Astrocyte (in vitro differentiated cells and primary cell): ENCODE measurements around the gene AIRE. TPM values are rescaled to one million over a fixed set of nuclear protein-coding genes. Genes with fewer than 3 reads are reported as not detected.

ENCODE experiments used
- DNase-seq: peaks from one replicate; pipeline ENCODE4 v3.0.0-alpha.2; 2010; ENCODE audit warnings: low read depth
- FAIRE-seq: peaks from 2 replicates; lab custom pipeline; 2011; peaks lifted over from hg19 to GRCh38; lab: Jason Lieb, UNC
- H2AFZ ChIP-seq: 2 replicates; pipeline ENCODE4 v1.6.0; 2012; ENCODE audit warnings: low read depth, low read length, inconsistent platforms
- H3K27ac ChIP-seq: 2 replicates; pipeline ENCODE4 v1.5.1; 2011; ENCODE audit warnings: low read depth, low read length, inconsistent platforms
- H3K27me3 ChIP-seq: 2 replicates; pipeline ENCODE4 v1.6.0; 2011; ENCODE audit warnings: low read length, inconsistent platforms; ENCODE audit not compliant: insufficient read depth
- H3K36me3 ChIP-seq: 2 replicates; pipeline ENCODE4 v1.5.1; 2011; ENCODE audit warnings: low read length, inconsistent platforms; ENCODE audit not compliant: insufficient read depth
- H3K4me1 ChIP-seq: 2 replicates; pipeline ENCODE4 v1.5.1; 2011; ENCODE audit warnings: low read length, inconsistent platforms; ENCODE audit not compliant: insufficient read depth
- H3K4me2 ChIP-seq: 2 replicates; pipeline ENCODE4 v1.6.0; 2012; ENCODE audit warnings: low read length, inconsistent platforms
- H3K4me3 ChIP-seq: 2 replicates; pipeline ENCODE4 v1.5.1; 2011; ENCODE audit warnings: low read depth, mild to moderate bottlenecking, low read length, inconsistent platforms; ENCODE audit not compliant: insufficient read depth
- H3K79me2 ChIP-seq: 2 replicates; pipeline ENCODE4 v1.6.0; 2012; ENCODE audit warnings: mild to moderate bottlenecking, low read length, inconsistent platforms; ENCODE audit not compliant: insufficient read depth
- H3K9ac ChIP-seq: 2 replicates; pipeline ENCODE4 v1.6.0; 2012; ENCODE audit warnings: mild to moderate bottlenecking, low read length, inconsistent platforms
- H3K9me3 ChIP-seq: 2 replicates; pipeline ENCODE4 v1.5.1; 2012; ENCODE audit warnings: low read depth, mild to moderate bottlenecking, low read length, inconsistent platforms; ENCODE audit not compliant: insufficient read depth
- H4K20me1 ChIP-seq: 2 replicates; pipeline ENCODE4 v1.6.0; 2012; ENCODE audit warnings: low read length, inconsistent platforms; ENCODE audit not compliant: insufficient read depth
- H3K27ac Mint-ChIP-seq: one replicate; pipeline ENCODE4 v1.8.0; 2021; ENCODE audit warnings: mild to moderate bottlenecking, mixed read lengths; ENCODE audit not compliant: unreplicated experiment
- H3K27me3 Mint-ChIP-seq: one replicate; pipeline ENCODE4 v1.8.0; 2021; ENCODE audit warnings: low read depth, mixed read lengths; ENCODE audit not compliant: unreplicated experiment
- H3K36me3 Mint-ChIP-seq: one replicate; pipeline ENCODE4 v1.8.0; 2021; ENCODE audit warnings: low read depth, mixed read lengths; ENCODE audit not compliant: unreplicated experiment
- H3K4me1 Mint-ChIP-seq: one replicate; pipeline ENCODE4 v1.8.0; 2021; ENCODE audit warnings: low read depth, mixed read lengths; ENCODE audit not compliant: unreplicated experiment
- H3K4me3 Mint-ChIP-seq: one replicate; pipeline ENCODE4 v1.8.0; 2021; ENCODE audit warnings: mild to moderate bottlenecking, moderate library complexity, mixed read lengths; ENCODE audit not compliant: unreplicated experiment
- H3K9me3 Mint-ChIP-seq: one replicate; pipeline ENCODE4 v1.8.0; 2021; ENCODE audit warnings: mild to moderate bottlenecking, mixed read lengths; ENCODE audit not compliant: unreplicated experiment
- CTCF ChIP-seq: IDR thresholded peaks from 2 replicates; pipeline ENCODE4 v1.5.1; 2011; ENCODE audit warnings: low read depth, mild to moderate bottlenecking, inconsistent platforms, low read length, moderate library complexity; ENCODE audit not compliant: insufficient read depth
- EZH2 ChIP-seq: IDR thresholded peaks from 2 replicates; pipeline ENCODE4 v1.6.1; 2012; ENCODE audit warnings: mild to moderate bottlenecking, low read length, inconsistent platforms; ENCODE audit not compliant: insufficient read depth
- total RNA-seq: library from RNA; stranded (reverse); gene quantifications from 2 replicates; pipeline ENCODE4 v1.2.1, GENCODE V29; 2021

AIRE gene
- total RNA-seq, 1 donor from 2014 or later: 0.07 TPM

- FAIRE-seq: no peak
- Mint-ChIP-seq H3K4me1 (peaks cover 10% of the 10 kb centered on the region), H3K27ac (no peak overlapping the region), H3K27me3 (no peaks in the 10 kb centered on the region), H3K4me3 (no peak overlapping the region), H3K9me3 (no peaks in the 10 kb centered on the region), H3K36me3 (peaks cover 3% of the 10 kb centered on the region)
- Histone ChIP-seq H3K36me3 (peaks cover 5% of the 10 kb centered on the region), H2AFZ (no peak overlapping the region), H3K27ac (no peak overlapping the region), H3K27me3 (no peaks in the 10 kb centered on the region), H3K79me2 (peaks cover 3% of the 10 kb centered on the region), H4K20me1 (peaks cover 31% of the 10 kb centered on the region), H3K4me1 (no peaks in the 10 kb centered on the region), H3K9ac (no peak overlapping the region), H3K4me2 (no peak overlapping the region), H3K9me3 (no peaks in the 10 kb centered on the region), H3K4me3 (no peak overlapping the region)
- DNase-seq: no peak
- no peak for TF ChIP-seq EZH2
These were observed 25.2 kb downstream of the AIRE start for GRCh38 chr21:44310628-44311507.

- Mint-ChIP-seq H3K27ac (no peak overlapping the region), H3K9me3 (no peaks in the 10 kb centered on the region), H3K4me3 (no peak overlapping the region), H3K27me3 (no peaks in the 10 kb centered on the region), H3K4me1 (peaks cover 7% of the 10 kb centered on the region), H3K36me3 (peaks cover 5% of the 10 kb centered on the region)
- Histone ChIP-seq H3K9me3 (no peaks in the 10 kb centered on the region), H3K4me3 (no peak overlapping the region), H3K4me2 (no peak overlapping the region), H3K4me1 (no peaks in the 10 kb centered on the region), H3K27me3 (no peaks in the 10 kb centered on the region), H3K9ac (no peak overlapping the region), H3K79me2 (no peaks in the 10 kb centered on the region), H3K27ac (no peak overlapping the region), H4K20me1 (peaks cover 24% of the 10 kb centered on the region), H2AFZ (no peak overlapping the region), H3K36me3 (peaks cover 5% of the 10 kb centered on the region)
- DNase-seq (no peak), FAIRE-seq (no peak)
- no peak for TF ChIP-seq CTCF
- TF ChIP-seq EZH2: no peak
These were observed 26.4 kb downstream of the AIRE start for GRCh38 chr21:44312089-44312488.

GRCh38 chr21:44312716-44313115 is 27.0 kb downstream of the AIRE start:
- DNase-seq (no peak), FAIRE-seq (no peak)
- no peak overlapping the region for H3K4me3 ChIP-seq
- TF ChIP-seq CTCF (no peak), EZH2 (no peak)
- H3K4me2 ChIP-seq: no peak overlapping the region
- peaks cover 5% of the 10 kb centered on the region for H3K36me3 ChIP-seq
- Mint-ChIP-seq H3K36me3 (peaks cover 4% of the 10 kb centered on the region), H3K27ac (no peak overlapping the region), H3K4me1 (peaks cover 4% of the 10 kb centered on the region), H3K4me3 (no peak overlapping the region), H3K9me3 (no peaks in the 10 kb centered on the region), H3K27me3 (no peaks in the 10 kb centered on the region)
- no peaks in the 10 kb centered on the region for H3K27me3 ChIP-seq
- H3K9ac ChIP-seq: no peak overlapping the region
- no peaks in the 10 kb centered on the region for H3K79me2 ChIP-seq
- H3K4me1 ChIP-seq: no peaks in the 10 kb centered on the region
- no peaks in the 10 kb centered on the region for H3K9me3 ChIP-seq
- no peak overlapping the region for H2AFZ ChIP-seq
- H4K20me1 ChIP-seq: peaks cover 21% of the 10 kb centered on the region
- no peak overlapping the region for H3K27ac ChIP-seq
